ENCODE measurements around the gene SP6.

SP6 gene
- 0.31 to 0.47 reads per million in 2 donors for total RNA-seq

GRCh38 chr17:47850692-47851573 lies at the start of gene SP6:
SP6 (minus strand) TSS chr17:47851163; CDS start chr17:47848429, 2,734 bp downstream.
- DNase-seq: peak in 4 of 5 experiments; percentile 30 to 39 (median 34)

GRCh38 chr17:47899643-47900042 lies 48.7 kb upstream of the SP6 start:
- no peak for DNase-seq

GRCh38 chr17:47898241-47898640 lies 47.3 kb upstream of the SP6 start:
- DNase-seq: no peak

GRCh38 chr17:47897561-47897960 lies 46.6 kb upstream of the SP6 start:
- no peak for DNase-seq

- no peak for DNase-seq
Observed at GRCh38 chr17:47896672-47897490, 45.9 kb upstream of the SP6 start.

GRCh38 chr17:47895856-47896671 lies 45.1 kb upstream of the SP6 start, which contains the start of gene SP2:
SP2 (plus strand) TSS chr17:47896236; CDS start chr17:47896287, 51 bp downstream.
- peak; percentile 93 to 100 (median 98) for DNase-seq

- DNase-seq: peak in 2 of 5 experiments; percentile 3 to 59
Observed at GRCh38 chr17:47895347-47895855, 44.4 kb upstream of the SP6 start.

GRCh38 chr17:47894498-47895346 lies 43.8 kb upstream of the SP6 start:
- DNase-seq: no peak

GRCh38 chr17:47891545-47892088 lies 40.7 kb upstream of the SP6 start:
- DNase-seq: no peak

- peak; percentile 71 to 89 (median 86) for DNase-seq
Observed at GRCh38 chr17:47889734-47890529, 39.0 kb upstream of the SP6 start.

GRCh38 chr17:47888293-47888692 lies 37.3 kb upstream of the SP6 start:
- no peak for DNase-seq

GRCh38 chr17:47884905-47885730 lies 34.2 kb upstream of the SP6 start:
- DNase-seq: no peak

GRCh38 chr17:47884427-47884740 lies 33.4 kb upstream of the SP6 start:
- DNase-seq: no peak

- DNase-seq: no peak
Observed at GRCh38 chr17:47883589-47884426, 32.8 kb upstream of the SP6 start.

GRCh38 chr17:47882695-47883588 lies 32.0 kb upstream of the SP6 start:
- no peak for DNase-seq

- DNase-seq: no peak
Observed at GRCh38 chr17:47882247-47882646, 31.3 kb upstream of the SP6 start.

GRCh38 chr17:47879776-47880454 lies 29.0 kb upstream of the SP6 start:
- DNase-seq: no peak

All from T-helper 2 cell (primary cell).